CD4-positive, alpha-beta T cell treated with Interleukin-6 at 100 ng/mL for 8 hours (primary cell): ENCODE data around the gene COPE.
"Not testable (repeated sequence)": the region's sequence is repeated elsewhere in the genome, so short reads cannot be mapped to it uniquely, and the experiment has no call there.

ENCODE experiments used
- DNase-seq: peaks from one replicate; pipeline ENCODE4 v3.0.0-alpha.2; 2020; ENCODE audit warnings: mixed read lengths, low spot score

Gene COPE

GRCh38 chr19:18919086-18919899 is at the start of gene COPE, which contains the start of gene DDX49:
TSS of gene COPE (minus strand) at chr19:18919387. CDS start at chr19:18919348, 39 bp downstream.
TSS of gene DDX49 (plus strand) at chr19:18919715. CDS start at chr19:18919742, 27 bp downstream.
- peak; percentile 98 for DNase-seq

- no peak for DNase-seq
Measured at GRCh38 chr19:18967358-18968146, 48.4 kb upstream of the COPE start.

GRCh38 chr19:18966307-18966706 is 47.1 kb upstream of the COPE start:
- DNase-seq = no peak

GRCh38 chr19:18964121-18964520 is 44.9 kb upstream of the COPE start:
- DNase-seq = no peak

- DNase-seq = no peak
Measured at GRCh38 chr19:18961767-18962620, 42.8 kb upstream of the COPE start.

- DNase-seq = no peak
Measured at GRCh38 chr19:18960370-18960769, 41.2 kb upstream of the COPE start.

- no peak for DNase-seq
Measured at GRCh38 chr19:18955042-18955441, 35.9 kb upstream of the COPE start.

- DNase-seq = no peak
Measured at GRCh38 chr19:18954094-18954493, 34.9 kb upstream of the COPE start.

- not testable (repeated sequence) for DNase-seq
Measured at GRCh38 chr19:18952364-18953003, 33.3 kb upstream of the COPE start.

GRCh38 chr19:18951721-18952281 is 32.6 kb upstream of the COPE start:
- no peak for DNase-seq

- DNase-seq = no peak
Measured at GRCh38 chr19:18949858-18950257, 30.7 kb upstream of the COPE start.

- DNase-seq = no peak
Measured at GRCh38 chr19:18948976-18949356, 29.8 kb upstream of the COPE start.

- no peak for DNase-seq
Measured at GRCh38 chr19:18948075-18948975, 29.1 kb upstream of the COPE start.

GRCh38 chr19:18946918-18947317 is 27.7 kb upstream of the COPE start:
- no peak for DNase-seq

GRCh38 chr19:18946335-18946734 is 27.1 kb upstream of the COPE start:
- DNase-seq = no peak

GRCh38 chr19:18945297-18945696 is 26.1 kb upstream of the COPE start:
- DNase-seq = no peak

GRCh38 chr19:18943465-18943864 is 24.3 kb upstream of the COPE start:
- DNase-seq = no peak

- no peak for DNase-seq
Measured at GRCh38 chr19:18942692-18943091, 23.5 kb upstream of the COPE start.

GRCh38 chr19:18941628-18942354 is 22.6 kb upstream of the COPE start:
- no peak for DNase-seq
